GM12878 (cell line): ENCODE measurements around the gene ZNF148. TPM values are rescaled to one million over a fixed set of nuclear protein-coding genes. Genes with fewer than 3 reads are reported as not detected.
A peak's percentile ranks its signal among the peaks of the same experiment; 100 is the strongest.

Source experiments
- ATAC-seq: fragments of 200-7000 bp; cut with Tn5 transposase; 3 replicates; pipeline ENCODE4 v1.9.1; 2020; ENCODE audit warnings: mild to moderate bottlenecking, moderate library complexity
- BruUV-seq: library from RNA; stranded (reverse); fragments of 400-500 nt; replicated peaks from 2 replicates; lab custom pipeline; 2021; lab: Mats Ljungman, UMichigan
- CTCF ChIA-PET: fragments of 300-600 bp; sonication (Branson Sonifier 250); formaldehyde crosslinking; extraction: SDS; loops from one replicate; lab custom pipeline; 2021; ENCODE audit warnings: inconsistent platforms; lab: Yijun Ruan, JAX
- POLR2A ChIA-PET: fragments of 350-600 bp; formaldehyde crosslinking; extraction: SDS; loops from one replicate; lab custom pipeline; 2021; ENCODE audit warnings: inconsistent platforms; lab: Charles Lee
- RAD21 ChIA-PET: fragments of 300-600 bp; sonication (Branson Sonifier 250); formaldehyde crosslinking; loops from one replicate; lab custom pipeline; 2023; ENCODE audit warnings: antibody characterized with exemption; ENCODE audit not compliant: unreplicated experiment; lab: Charles Lee
- SMC1A ChIA-PET: fragments of 300-600 bp; sonication (Branson Sonifier 250); formaldehyde crosslinking; loops from one replicate; lab custom pipeline; 2023; ENCODE audit not compliant: unreplicated experiment, uncharacterized antibody; lab: Charles Lee
- DNase-seq: peaks from one replicate; pipeline ENCODE4 v3.0.0-alpha.2; 2011; ENCODE audit warnings: low read depth, low spot score
- FAIRE-seq: peaks from 3 replicates; lab custom pipeline; 2011; peaks lifted over from hg19 to GRCh38; lab: Jason Lieb, UNC
- H2AFZ ChIP-seq: 2 replicates; pipeline ENCODE4 v1.6.0; 2011; ENCODE audit warnings: low read depth, low read length, control low read depth; ENCODE audit not compliant: control insufficient read depth
- H3K27ac ChIP-seq: 2 replicates; pipeline ENCODE4 v1.5.1; 2011; ENCODE audit warnings: control low read depth; ENCODE audit not compliant: control insufficient read depth, insufficient read depth
- H3K27me3 ChIP-seq, 2 experiments: replicated peaks in 1 of 2; 2 replicates each; pipeline versions ENCODE4 v1.6.0 to v1.6.1; 2011; ENCODE audit warnings: low read length in 1 of 2; ENCODE audit not compliant: control insufficient read depth in 2 of 2, insufficient read depth in 2 of 2
- H3K36me3 ChIP-seq, 2 experiments: 2 replicates each; pipeline ENCODE4 v1.5.1; 2011; ENCODE audit warnings: low read length in 1 of 2; ENCODE audit not compliant: control insufficient read depth in 2 of 2, insufficient read depth in 2 of 2
- H3K4me1 ChIP-seq: 2 replicates; pipeline ENCODE4 v1.6.1; 2011; ENCODE audit warnings: mild to moderate bottlenecking, low read length, moderate library complexity, mixed read lengths; ENCODE audit not compliant: control insufficient read depth, insufficient read depth
- H3K4me2 ChIP-seq: 2 replicates; pipeline ENCODE4 v1.6.0; 2011; ENCODE audit warnings: control low read depth; ENCODE audit not compliant: control insufficient read depth, insufficient read depth
- H3K4me3 ChIP-seq: fragments of 200-600 bp; sonication (generic); 2 replicates; pipeline ENCODE4 v1.5.1; 2016
- H3K79me2 ChIP-seq: 2 replicates; pipeline ENCODE4 v1.6.0; 2011; ENCODE audit warnings: low read length; ENCODE audit not compliant: control insufficient read depth, insufficient read depth
- H3K9ac ChIP-seq: 2 replicates; pipeline ENCODE4 v1.8.0; 2011; ENCODE audit warnings: low read length, control low read depth, mixed read lengths; ENCODE audit not compliant: control insufficient read depth, insufficient read depth
- H3K9me3 ChIP-seq: replicated peaks from 3 replicates; pipeline ENCODE4 v1.5.1; 2011; ENCODE audit warnings: mild to moderate bottlenecking, low read length; ENCODE audit not compliant: control insufficient read depth, insufficient read depth
- H4K20me1 ChIP-seq: 2 replicates; pipeline ENCODE4 v1.6.0; 2011; ENCODE audit not compliant: control insufficient read depth, insufficient read depth
- BHLHE40 ChIP-seq, 2 experiments: fragments of 450-650 bp in 1 of 2; IDR thresholded peaks; 2 replicates each; pipeline ENCODE4 v1.6.1; 2011 to 2017; ENCODE audit warnings: low read depth in 2 of 2, borderline replicate concordance in 1 of 2, improper control_type of control experiment in 1 of 2, low read length in 1 of 2, mild to moderate bottlenecking in 1 of 2
- BRCA1 ChIP-seq: IDR thresholded peaks from 2 replicates; pipeline ENCODE4 v1.6.1; 2011; ENCODE audit warnings: low read depth, low read length, improper control_type of control experiment
- CREM ChIP-seq: IDR thresholded peaks from 2 replicates; pipeline ENCODE4 v1.6.1; 2014; ENCODE audit warnings: antibody characterized with exemption, low read depth
- EED ChIP-seq: sonication (generic); IDR thresholded peaks from 2 replicates; pipeline ENCODE4 v1.6.1; 2016; ENCODE audit warnings: antibody characterized with exemption, low read depth
- ETV6 ChIP-seq, 2 experiments: fragments of 450-650 bp in 1 of 2; IDR thresholded peaks in 1 of 2; conservative IDR thresholded peaks in 1 of 2; 2 replicates each; pipeline ENCODE4 v1.6.1; 2014; ENCODE audit warnings: antibody characterized with exemption in 1 of 2, borderline replicate concordance in 1 of 2, low read depth in 1 of 2, mild to moderate bottlenecking in 1 of 2, moderate library complexity in 1 of 2
- GATAD2B ChIP-seq: fragments of 450-650 bp; conservative IDR thresholded peaks from 2 replicates; pipeline ENCODE4 v1.6.1; 2017; ENCODE audit warnings: low read depth, mild to moderate bottlenecking, moderate library complexity
- IKZF1 ChIP-seq: fragments of 450-650 bp; conservative IDR thresholded peaks from 2 replicates; pipeline ENCODE4 v1.6.1; 2017; ENCODE audit warnings: antibody characterized with exemption, mild to moderate bottlenecking
- IKZF2 ChIP-seq, 2 experiments: fragments of 450-650 bp; IDR thresholded peaks; 2 replicates each; pipeline ENCODE4 v1.6.1; 2017; ENCODE audit warnings: mild to moderate bottlenecking in 2 of 2, moderate library complexity in 2 of 2
- IRF5 ChIP-seq: fragments of 450-650 bp; IDR thresholded peaks from 2 replicates; pipeline ENCODE4 v1.6.1; 2017; ENCODE audit warnings: borderline replicate concordance
- KDM1A ChIP-seq: fragments of 200-600 bp; sonication (generic); IDR thresholded peaks from 2 replicates; pipeline ENCODE4 v1.6.1; 2016; ENCODE audit warnings: borderline replicate concordance
- MAX ChIP-seq: IDR thresholded peaks from 2 replicates; pipeline ENCODE4 v1.6.1; 2012; ENCODE audit warnings: low read depth, low read length, improper control_type of control experiment
- POU2F2 ChIP-seq: IDR thresholded peaks from 3 replicates; pipeline ENCODE4 v1.6.1; 2011; ENCODE audit warnings: low read depth, mild to moderate bottlenecking, low read length, borderline replicate concordance
- RELB ChIP-seq: fragments of 450-650 bp; IDR thresholded peaks from 2 replicates; pipeline ENCODE4 v1.6.1; 2017; ENCODE audit warnings: low read depth, mild to moderate bottlenecking, moderate library complexity
- RUNX3 ChIP-seq: IDR thresholded peaks from 2 replicates; pipeline ENCODE4 v1.6.1; 2012; ENCODE audit warnings: low read length, inconsistent platforms
- SPI1 ChIP-seq: IDR thresholded peaks from 2 replicates; pipeline ENCODE4 v1.6.1; 2011; ENCODE audit warnings: low read depth, mild to moderate bottlenecking, low read length, moderate library complexity, borderline replicate concordance; ENCODE audit not compliant: insufficient read depth
- SUZ12 ChIP-seq: fragments of 200-600 bp; sonication (generic); IDR thresholded peaks from one replicate; pipeline ENCODE4 v1.6.1; 2018; ENCODE audit warnings: antibody characterized with exemption, mild to moderate bottlenecking; ENCODE audit not compliant: unreplicated experiment
- TCF7 ChIP-seq: IDR thresholded peaks from 2 replicates; pipeline ENCODE4 v1.6.1; 2014; ENCODE audit warnings: antibody characterized with exemption, borderline replicate concordance
- YY1 ChIP-seq: IDR thresholded peaks from 2 replicates; pipeline ENCODE4 v1.6.1; 2011; ENCODE audit warnings: low read depth, mild to moderate bottlenecking, low read length
- ZNF217 ChIP-seq: fragments of 450-650 bp; IDR thresholded peaks from 2 replicates; pipeline ENCODE4 v1.6.1; 2017; ENCODE audit warnings: antibody characterized with exemption, mild to moderate bottlenecking
- ZNF24 ChIP-seq: fragments of 450-650 bp; IDR thresholded peaks from 2 replicates; pipeline ENCODE4 v1.6.1; 2017; ENCODE audit warnings: antibody characterized with exemption, mild to moderate bottlenecking
- ZNF384 ChIP-seq: IDR thresholded peaks from 2 replicates; pipeline ENCODE4 v1.6.1; 2012; ENCODE audit warnings: low read depth, mild to moderate bottlenecking, low read length, improper control_type of control experiment, borderline replicate concordance
- WGBS: methylation state at CpG from one replicate; pipeline ENCODE4 v1.1.6; 2016; ENCODE audit warnings: low lambda C conversion rate; ENCODE audit not compliant: insufficient replicate concordance, insufficient coverage; ENCODE audit errors: missing lambda C conversion rate; 5-methylcytosine and 5-hydroxymethylcytosine counted together
- in situ Hi-C: fragments of 300-500 bp; cut with MboI; formaldehyde crosslinking; loops from 9 replicates; pipeline ENCODE4 v1.14.3; 2018; ENCODE audit warnings: mixed read lengths
- intact Hi-C: fragments of 100-400 bp; cut with micrococcal nuclease; formaldehyde crosslinking; loops from one replicate; pipeline ENCODE4 v1.14.2; 2022; ENCODE audit not compliant: unreplicated experiment
- polyA plus RNA-seq, 11 experiments: library from polyadenylated mRNA; depleted of rRNA in 4 of 11; unstranded in 6 of 11; stranded (reverse) in 5 of 11; fragments of >200 nt; fragmentation: Nextera tagmentation in 4 of 11; fragmentation: Illumina TruSeq in 1 of 11; extraction: Ambion mirVana in 4 of 11; extraction: Trizol in 1 of 11; gene quantifications; 1 replicate in 1 of 11; 2 replicates in 10 of 11; pipeline versions ENCODE4 v1.2.1 to v1.2.3, GENCODE V29; 2011 to 2016; ENCODE audit warnings: inconsistent platforms in 2 of 11, missing spikeins in 2 of 11, low read depth in 1 of 11
- total RNA-seq, 4 experiments: library from RNA; depleted of rRNA in 3 of 4; stranded (reverse); fragments of >200 nt in 3 of 4; fragmentation: Illumina TruSeq in 1 of 4; extraction: Trizol in 1 of 4; gene quantifications; 2 replicates each; pipeline versions ENCODE4 v1.2.1 to v1.2.3, GENCODE V29; 2013 to 2021

The ZNF148 gene
- total and polyA plus RNA-seq, 10 of the 15 experiments (the other 5 are each of a cell fraction or from before 2014, with no cell fraction given) = 8.6 to 40.4 (median 26.7) TPM

- ChIA-PET SMC1A (interaction anchor here (0.7 to 1.6 kb wide), 7 partner anchors 18 to 204 kb away, joined by 3 to 5 read pairs (median 3); no protein-coding TSS in a partner anchor), RAD21 (interaction anchor here (1.2 kb wide), 2 partner anchors 224 to 447 kb away, joined by 3 read pairs; partner anchors contain the start of gene MUC13), CTCF (interaction anchor here (1.1 to 1.2 kb wide), 2 partner anchors 14 to 38 kb away, joined by 3 read pairs; no protein-coding TSS in a partner anchor), POLR2A (interaction anchor here (0.6 kb wide), 1 partner anchor 120 kb away, joined by 3 read pairs; no protein-coding TSS in a partner anchor)
- peak; percentile 93 for ATAC-seq
- Histone ChIP-seq H3K27ac (no peak overlapping the region), H3K36me3 (no peaks in the 10 kb centered on the region), H3K9ac (no peak overlapping the region), H3K4me3 (no peak overlapping the region), H3K4me2 (no peak overlapping the region), H4K20me1 (no peaks in the 10 kb centered on the region), H3K4me1 (no peaks in the 10 kb centered on the region), H3K9me3 (no peaks in the 10 kb centered on the region), H3K79me2 (no peaks in the 10 kb centered on the region), H3K27me3 (no peaks in the 10 kb centered on the region), H2AFZ (no peak overlapping the region)
- in situ Hi-C loops = no loop called here
- no TSS peak for BruUV-seq
- DNase-seq = peak; percentile 43
- FAIRE-seq = peak; percentile 94
- intact Hi-C loops = no loop called here
- WGBS = 28% methylated on average over 5 of the region's 5 CpGs
- TF ChIP-seq RELB (peak; percentile 58), IRF5 (no peak), BRCA1 (no peak), IKZF1 (0 out of 2 replicates have a peak, but pooled peaks have one; percentile 15), ZNF24 (peak; percentile 86), IKZF2 (IDR thresholded peaks at IDR 0.05) (peak in 1 of 2 experiments; percentile 58; a peak in 2 of 4 replicates), MAX (no peak), KDM1A (no peak), GATAD2B (no peak), SUZ12 (no peak), EED (peak; percentile 52), RUNX3 (peak; percentile 82), ZNF384 (peak; percentile 80), POU2F2 (peak; percentile 51; the same call in 1 of the 3 replicates), ZNF217 (no peak), YY1 (no peak), CREM (peak; percentile 21; the same call in 1 of the 2 replicates), TCF7 (no peak), ETV6 (conservative IDR thresholded peaks at IDR 0.05 in 1 of 2, IDR thresholded peaks at IDR 0.05 in 1 of 2; ENCODE audit: borderline replicate concordance in 1 of 2, low read depth in 1 of 2) (0 out of 4 replicates have a peak, but pooled peaks of 1 of the 2 experiments have one; percentile 47), BHLHE40 (IDR thresholded peaks at IDR 0.05; ENCODE audit: borderline replicate concordance in 1 of 2, low read depth in 2 of 2, low read length in 1 of 2) (no peak), SPI1 (peak; percentile 25; the same call in 1 of the 2 replicates)
Observed at GRCh38 chr3:125381743-125382142, 6.6 kb upstream of the ZNF148 start.
